PC-9 (cell line): ENCODE results near the gene CCDC85C. TPM values are rescaled to one million over a fixed set of nuclear protein-coding genes. Genes with fewer than 3 reads are reported as not detected.

ENCODE experiments used
- BruUV-seq: library from RNA; stranded (reverse); fragments of 400-500 nt; replicated peaks from 2 replicates; lab custom pipeline; 2021; lab: Mats Ljungman, UMichigan
- CTCF ChIA-PET: fragments of 300-600 bp; sonication (Branson Sonifier 250); formaldehyde crosslinking; loops from one replicate; lab custom pipeline; 2022; ENCODE audit warnings: antibody characterized with exemption; lab: Charles Lee
- POLR2A ChIA-PET: fragments of 300-600 bp; sonication (Branson Sonifier 250); formaldehyde crosslinking; loops from one replicate; lab custom pipeline; 2022; ENCODE audit warnings: antibody characterized with exemption; ENCODE audit not compliant: unreplicated experiment; lab: Charles Lee
- DNase-seq, 2 experiments: peaks; one replicate each; pipeline versions ENCODE4 v3.0.0 to v3.0.0-alpha.2; 2015 to 2022; ENCODE audit warnings: mixed read lengths in 1 of 2
- H2AFZ ChIP-seq: fragments of 200-600 bp; sonication (generic); 2 replicates; pipeline ENCODE4 v1.8.1; 2017; ENCODE audit warnings: antibody characterized with exemption
- H3F3A ChIP-seq: fragments of 200-600 bp; sonication (generic); 2 replicates; pipeline ENCODE4 v1.8.1; 2017; ENCODE audit warnings: antibody characterized with exemption, mild to moderate bottlenecking, low read depth; ENCODE audit not compliant: insufficient read depth
- H3K27ac ChIP-seq: fragments of 200-600 bp; sonication (generic); 2 replicates; pipeline ENCODE4 v1.6.1; 2016; ENCODE audit warnings: mixed run types
- H3K27me3 ChIP-seq: fragments of 200-600 bp; sonication (generic); 2 replicates; pipeline ENCODE4 v1.6.1; 2016; ENCODE audit warnings: low read depth, mixed run types; ENCODE audit not compliant: insufficient read depth
- H3K36me3 ChIP-seq: fragments of 200-600 bp; sonication (generic); 2 replicates; pipeline ENCODE4 v1.6.1; 2016; ENCODE audit warnings: low read depth, mixed run types
- H3K4me1 ChIP-seq: fragments of 200-600 bp; sonication (generic); replicated peaks from 2 replicates; pipeline ENCODE4 v1.6.1; 2016; ENCODE audit warnings: mixed run types; ENCODE audit not compliant: insufficient read depth
- H3K4me2 ChIP-seq: fragments of 200-600 bp; sonication (generic); 2 replicates; pipeline ENCODE4 v1.6.1; 2017; ENCODE audit warnings: mixed run types
- H3K4me3 ChIP-seq: fragments of 200-600 bp; sonication (generic); 2 replicates; pipeline ENCODE4 v1.6.1; 2016; ENCODE audit warnings: mixed run types
- H3K79me2 ChIP-seq: fragments of 200-600 bp; sonication (generic); 2 replicates; pipeline ENCODE4 v1.6.1; 2017; ENCODE audit warnings: low read depth, mixed run types
- H3K9me2 ChIP-seq: fragments of 200-600 bp; sonication (generic); 2 replicates; pipeline ENCODE4 v1.8.1; 2017; ENCODE audit warnings: mild to moderate bottlenecking; ENCODE audit not compliant: insufficient read depth
- H3K9me3 ChIP-seq: fragments of 200-600 bp; sonication (generic); 2 replicates; pipeline ENCODE4 v1.8.1; 2016; ENCODE audit warnings: low read depth; ENCODE audit not compliant: insufficient read depth
- H4K20me1 ChIP-seq: fragments of 200-600 bp; sonication (generic); 2 replicates; pipeline ENCODE4 v1.8.1; 2017; ENCODE audit not compliant: insufficient read depth
- CTCF ChIP-seq: fragments of 200-600 bp; sonication (generic); conservative IDR thresholded peaks from 2 replicates; pipeline ENCODE4 v1.6.1; 2017; ENCODE audit warnings: mixed run types, antibody characterized with exemption, mild to moderate bottlenecking, moderate library complexity
- EZH2 ChIP-seq: fragments of 200-600 bp; sonication (generic); IDR thresholded peaks from 2 replicates; pipeline ENCODE4 v1.8.0; 2017; ENCODE audit warnings: antibody characterized with exemption, low read depth
- intact Hi-C: fragments of 100-400 bp; cut with micrococcal nuclease; formaldehyde crosslinking; loops from one replicate; pipeline ENCODE4 v1.10.0; 2022; ENCODE audit not compliant: unreplicated experiment
- total RNA-seq: library from RNA; stranded (reverse); gene quantifications from 2 replicates; pipeline ENCODE4 v1.2.3, GENCODE V29; 2021

CCDC85C gene
- total RNA-seq, 1 experiment from 2014 or later: 21.2 TPM

GRCh38 chr14:99540196-99541032 is 63.6 kb downstream of the CCDC85C start:
- no peaks in the 10 kb centered on the region for H4K20me1 ChIP-seq
- H3K9me3 ChIP-seq: no peaks in the 10 kb centered on the region
- H2AFZ ChIP-seq: no peak overlapping the region
- DNase-seq: no peak
- H3K4me2 ChIP-seq: no peak overlapping the region
- peaks cover 20% of the 10 kb centered on the region for H3K4me1 ChIP-seq
- POLR2A ChIA-PET: no interaction called here
- H3K4me3 ChIP-seq: no peak overlapping the region
- H3K79me2 ChIP-seq: no peaks in the 10 kb centered on the region
- TF ChIP-seq EZH2 (no peak), CTCF (no peak)
- no peaks in the 10 kb centered on the region for H3K27me3 ChIP-seq
- BruUV-seq: no TSS peak
- intact Hi-C loops: no loop called here
- CTCF ChIA-PET: no interaction called here
- no peak overlapping the region for H3K27ac ChIP-seq
- H3K9me2 ChIP-seq: no peaks in the 10 kb centered on the region
- H3K36me3 ChIP-seq: no peaks in the 10 kb centered on the region
- no peaks in the 10 kb centered on the region for H3F3A ChIP-seq

GRCh38 chr14:99539491-99539890 is 64.5 kb downstream of the CCDC85C start:
- intact Hi-C loops: no loop called here

GRCh38 chr14:99538733-99539132 is 65.3 kb downstream of the CCDC85C start:
- Histone ChIP-seq H3K9me3 (no peaks in the 10 kb centered on the region), H3K9me2 (no peaks in the 10 kb centered on the region), H3K79me2 (no peaks in the 10 kb centered on the region), H3K36me3 (no peaks in the 10 kb centered on the region), H4K20me1 (no peaks in the 10 kb centered on the region), H3K4me1 (peaks cover 20% of the 10 kb centered on the region), H3K27me3 (no peaks in the 10 kb centered on the region), H3F3A (no peaks in the 10 kb centered on the region), H2AFZ (no peak overlapping the region), H3K4me3 (no peak overlapping the region), H3K27ac (no peak overlapping the region), H3K4me2 (no peak overlapping the region)
- TF ChIP-seq CTCF: no peak
- no peak for TF ChIP-seq EZH2
- POLR2A ChIA-PET: interaction anchor here (0.7 kb wide), 1 partner anchor 35 kb away, joined by 7 read pairs; no protein-coding TSS in a partner anchor
- intact Hi-C loops: no loop called here
- no peak for DNase-seq
- CTCF ChIA-PET: no interaction called here
- BruUV-seq: no TSS peak

More at GRCh38 chr14:99539491-99539890, 64.5 kb downstream of the CCDC85C start:
- Histone ChIP-seq H3K9me3 (no peaks in the 10 kb centered on the region), H3K4me1 (peaks cover 20% of the 10 kb centered on the region), H3K79me2 (no peaks in the 10 kb centered on the region), H3K27me3 (no peaks in the 10 kb centered on the region), H3K4me2 (no peak overlapping the region), H3K4me3 (no peak overlapping the region), H3K27ac (no peak overlapping the region), H4K20me1 (no peaks in the 10 kb centered on the region), H3K36me3 (no peaks in the 10 kb centered on the region), H3K9me2 (no peaks in the 10 kb centered on the region), H2AFZ (no peak overlapping the region), H3F3A (no peaks in the 10 kb centered on the region)
- DNase-seq: no peak
- TF ChIP-seq EZH2: no peak
- no peak for TF ChIP-seq CTCF
- no TSS peak for BruUV-seq
- ChIA-PET POLR2A (interaction anchor here (0.7 kb wide), 1 partner anchor 34 kb away, joined by 7 read pairs; no protein-coding TSS in a partner anchor), CTCF (no interaction called here)
